Mucosa of descending colon (tissue), 3 donors: ENCODE data around the gene IL17RA. TPM values are rescaled to one million over a fixed set of nuclear protein-coding genes. Genes with fewer than 3 reads are reported as not detected.

ENCODE experiments used
- ATAC-seq: fragments of 200-7000 bp; cut with Tn5 transposase; one replicate; pipeline ENCODE4 v1.9.1; 2020; ENCODE audit warnings: mild to moderate bottlenecking, moderate library complexity
- DNase-seq, 3 donors: peaks; one replicate each; pipeline ENCODE4 v3.0.0-alpha.2; 2020
- H3K36me3 ChIP-seq: fragments of 200-600 bp; one replicate; pipeline ENCODE4 v1.8.0; 2021; ENCODE audit warnings: low read depth, mild to moderate bottlenecking
- H3K4me1 ChIP-seq: fragments of 200-600 bp; one replicate; pipeline ENCODE4 v1.8.0; 2021; ENCODE audit warnings: low read depth, mild to moderate bottlenecking
- H3K4me3 ChIP-seq: fragments of 200-600 bp; one replicate; pipeline ENCODE4 v1.8.0; 2021; ENCODE audit warnings: mild to moderate bottlenecking
- H3K9me3 ChIP-seq: fragments of 200-600 bp; one replicate; pipeline ENCODE4 v1.8.0; 2021; ENCODE audit warnings: mild to moderate bottlenecking
- CTCF ChIP-seq: fragments of 200-600 bp; IDR thresholded peaks from one replicate; pipeline ENCODE4 v1.8.0; 2022; ENCODE audit warnings: antibody characterized with exemption, mild to moderate bottlenecking
- intact Hi-C, 2 donors: fragments of 100-400 bp; cut with DNase I in 1 of 2; cut with micrococcal nuclease in 1 of 2; formaldehyde crosslinking; loops; one replicate each; pipeline versions ENCODE4 v1.11.0 to v1.11.1; 2022; cut with DNase I, micrococcal nuclease
- total RNA-seq, 3 donors: library from RNA; stranded (reverse); fragmentation: NEBNext Ultra II Directional in 2 of 3; extraction: Animal tissue kit (Norgen Biotek cat#: 25700) in 2 of 3; gene quantifications; one replicate each; pipeline versions ENCODE4 v1.2.1 to v1.2.4, GENCODE V29; 2021 to 2023
- donor health status: DM: no; HTN: no; CAD: no; lungs with moderate emphysema.
- donor health status: DM: no; HTN: no; CAD: no.
- donor health status: DM: no; HTN: yes; CAD: no.

The IL17RA gene
- total RNA-seq, 3 donors from 2014 or later: 15.4 to 21.5 (median 21.1) TPM

GRCh38 chr22:17162731-17163130 lies 77.9 kb downstream of the IL17RA start:
- peaks cover 7% of the 10 kb centered on the region for H3K4me1 ChIP-seq
- ATAC-seq (no peak), DNase-seq (no peak)
- H3K4me3 ChIP-seq: no peak overlapping the region
- H3K9me3 ChIP-seq: no peaks in the 10 kb centered on the region
- intact Hi-C loops: no loop called here
- no peak for TF ChIP-seq CTCF
- H3K36me3 ChIP-seq: no peaks in the 10 kb centered on the region

GRCh38 chr22:17164392-17165024 lies 79.7 kb downstream of the IL17RA start:
- TF ChIP-seq CTCF: no peak
- intact Hi-C loops: no loop called here
- no peak for DNase-seq

More at GRCh38 chr22:17164392-17165024, 79.7 kb downstream of the IL17RA start:
- peak; percentile 11 for ATAC-seq
- Histone ChIP-seq H3K36me3 (no peaks in the 10 kb centered on the region), H3K9me3 (no peaks in the 10 kb centered on the region), H3K4me3 (no peak overlapping the region), H3K4me1 (no peaks in the 10 kb centered on the region)

Other genes with a start within 250 kb of the IL17RA start
- gene GAB4, start 76.8 kb upstream of the IL17RA start, total RNA-seq: not detected
- gene TMEM121B, start 36.4 kb downstream of the IL17RA start, total RNA-seq: under 1 TPM; 0.09 to 0.58 (median 0.54) TPM
- 10 to 100 TPM; 31.0 to 36.1 (median 32.6) TPM for gene HDHD5, start 74.3 kb downstream of the IL17RA start, total RNA-seq
- 10 to 100 TPM; 10.7 to 18.0 (median 11.7) TPM for gene ADA2, start 134.4 kb downstream of the IL17RA start, total RNA-seq